Measurements from ENCODE around the gene ST8SIA6. TPM values are rescaled to one million over a fixed set of nuclear protein-coding genes. Genes with fewer than 3 reads are reported as not detected.

ST8SIA6 gene
- total RNA-seq, 2 experiments from 2014 or later: not detected

- Histone ChIP-seq H2AFZ (ENCODE audit: low read length) (no peak overlapping the region), H3K4me1 (ENCODE audit: insufficient read depth, low read length, poor library complexity, severe bottlenecking) (no peaks in the 10 kb centered on the region), H3K27ac (ENCODE audit: low read depth, low read length, poor library complexity, severe bottlenecking) (no peak overlapping the region), H4K20me1 (ENCODE audit: insufficient read depth, low read length) (no peaks in the 10 kb centered on the region), H3K4me2 (ENCODE audit: low read length) (no peak overlapping the region), H3K79me2 (ENCODE audit: insufficient read depth, low read depth, low read length) (no peaks in the 10 kb centered on the region), H3K9me2 (ENCODE audit: insufficient read depth, low read length) (no peaks in the 10 kb centered on the region), H3K36me3 (ENCODE audit: insufficient read depth, low read length) (no peaks in the 10 kb centered on the region), H3K4me3 (ENCODE audit: low read depth, low read length, poor library complexity, severe bottlenecking) (no peak overlapping the region), H3K9me3 (ENCODE audit: low read length) (no peaks in the 10 kb centered on the region)
- POLR2A ChIA-PET: interaction anchor here (1.0 kb wide), 1 partner anchor 11 kb away, joined by 4 read pairs; no protein-coding TSS in a partner anchor
- TF ChIP-seq EZH2phosphoT487 (IDR thresholded peaks at IDR 0.05; ENCODE audit: borderline replicate concordance, low read depth, low read length) (no peak), CTCF (conservative IDR thresholded peaks at IDR 0.05; ENCODE audit: low read length) (no peak)
- intact Hi-C loops (cut with micrococcal nuclease; ENCODE audit: unreplicated experiment): no loop called here
- CTCF ChIA-PET (ENCODE audit: unreplicated experiment): no interaction called here
- DNase-seq (ENCODE audit: low spot score): no peak
- no TSS peak for BruUV-seq (replicated peaks)
Measured at GRCh38 chr10:17383801-17384555, 70.4 kb downstream of the ST8SIA6 start.

GRCh38 chr10:17381502-17382142 lies 72.8 kb downstream of the ST8SIA6 start:
- Histone ChIP-seq H3K27ac (ENCODE audit: low read depth, low read length, poor library complexity, severe bottlenecking) (no peak overlapping the region), H2AFZ (ENCODE audit: low read length) (no peak overlapping the region), H3K79me2 (ENCODE audit: insufficient read depth, low read depth, low read length) (no peaks in the 10 kb centered on the region), H3K4me3 (ENCODE audit: low read depth, low read length, poor library complexity, severe bottlenecking) (no peak overlapping the region), H3K4me2 (ENCODE audit: low read length) (no peak overlapping the region), H4K20me1 (ENCODE audit: insufficient read depth, low read length) (no peaks in the 10 kb centered on the region), H3K9me3 (ENCODE audit: low read length) (no peaks in the 10 kb centered on the region), H3K36me3 (ENCODE audit: insufficient read depth, low read length) (no peaks in the 10 kb centered on the region), H3K9me2 (ENCODE audit: insufficient read depth, low read length) (no peaks in the 10 kb centered on the region), H3K4me1 (ENCODE audit: insufficient read depth, low read length, poor library complexity, severe bottlenecking) (no peaks in the 10 kb centered on the region)
- BruUV-seq (replicated peaks): no TSS peak
- CTCF ChIA-PET (ENCODE audit: unreplicated experiment): no interaction called here
- POLR2A ChIA-PET: interaction anchor here (0.6 to 0.9 kb wide), 3 partner anchors 26 to 901 kb away, joined by 3 to 4 read pairs (median 4); no protein-coding TSS in a partner anchor
- TF ChIP-seq CTCF (conservative IDR thresholded peaks at IDR 0.05; ENCODE audit: low read length) (no peak), EZH2phosphoT487 (IDR thresholded peaks at IDR 0.05; ENCODE audit: borderline replicate concordance, low read depth, low read length) (no peak)
- intact Hi-C loops (cut with micrococcal nuclease; ENCODE audit: unreplicated experiment): no loop called here
- no peak for DNase-seq (ENCODE audit: low spot score)

DNA sequence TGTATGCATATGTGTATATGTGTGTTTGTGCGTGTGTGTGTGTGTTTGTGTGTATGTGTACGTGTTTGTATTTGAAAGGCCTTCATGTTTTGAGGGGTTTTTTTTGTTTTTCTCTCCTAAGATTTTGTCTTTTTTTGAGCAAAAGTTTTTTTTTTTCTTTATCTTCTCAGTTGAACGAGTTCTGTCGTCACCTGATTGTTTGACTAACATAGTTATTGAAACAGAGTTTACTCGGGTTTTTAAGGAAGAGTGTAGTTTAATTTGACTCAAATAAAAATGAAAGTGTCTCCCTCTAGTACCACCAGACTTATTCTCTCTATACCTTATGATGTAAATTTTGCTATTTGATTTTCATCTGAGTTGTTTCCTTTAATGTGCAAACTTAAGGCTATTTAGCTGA lies 73.5 kb downstream of the ST8SIA6 start:
- Histone ChIP-seq H3K36me3 (ENCODE audit: insufficient read depth, low read length) (no peaks in the 10 kb centered on the region), H2AFZ (ENCODE audit: low read length) (no peak overlapping the region), H3K9me3 (ENCODE audit: low read length) (no peaks in the 10 kb centered on the region), H3K27ac (ENCODE audit: low read depth, low read length, poor library complexity, severe bottlenecking) (no peak overlapping the region), H3K9me2 (ENCODE audit: insufficient read depth, low read length) (no peaks in the 10 kb centered on the region), H3K4me2 (ENCODE audit: low read length) (no peak overlapping the region), H3K4me3 (ENCODE audit: low read depth, low read length, poor library complexity, severe bottlenecking) (no peak overlapping the region), H4K20me1 (ENCODE audit: insufficient read depth, low read length) (no peaks in the 10 kb centered on the region), H3K79me2 (ENCODE audit: insufficient read depth, low read depth, low read length) (no peaks in the 10 kb centered on the region), H3K4me1 (ENCODE audit: insufficient read depth, low read length, poor library complexity, severe bottlenecking) (no peaks in the 10 kb centered on the region)
- intact Hi-C loops (cut with micrococcal nuclease; ENCODE audit: unreplicated experiment): no loop called here
- ChIA-PET POLR2A (no interaction called here), CTCF (ENCODE audit: unreplicated experiment) (no interaction called here)
- no peak for DNase-seq (ENCODE audit: low spot score)
- BruUV-seq (replicated peaks): no TSS peak
- TF ChIP-seq CTCF (conservative IDR thresholded peaks at IDR 0.05; ENCODE audit: low read length) (no peak), EZH2phosphoT487 (IDR thresholded peaks at IDR 0.05; ENCODE audit: borderline replicate concordance, low read depth, low read length) (no peak)
